Caki2 (cell line): ENCODE data around the gene TTPAL. TPM values are rescaled to one million over a fixed set of nuclear protein-coding genes. Genes with fewer than 3 reads are reported as not detected.

Experiments used
- DNase-seq: peaks from one replicate; pipeline ENCODE4 v3.0.0-alpha.2; 2015; ENCODE audit warnings: low read depth
- in situ Hi-C: cut with HindIII; loops from 2 replicates; pipeline ENCODE4 v1.10.0; 2016; ENCODE audit warnings: low sequenced_read_pairs, low pct_unique_long_range_greater_than_20kb, mixed read lengths
- total RNA-seq: library from RNA; depleted of rRNA; stranded (reverse); fragments of >200 nt; shearing (Covaris generic); gene quantifications from 2 replicates; pipeline ENCODE4 v1.2.3, GENCODE V29; 2014; ENCODE audit warnings: low replicate concordance

TTPAL gene
- total RNA-seq, 1 experiment from 2014 or later: 4.5 TPM

GRCh38 chr20:44488551-44488950, 12.9 kb downstream of the TTPAL start:
- in situ Hi-C loops: no loop called here

GRCh38 chr20:44489223-44489622, 13.5 kb downstream of the TTPAL start:
- DNase-seq: no peak
- in situ Hi-C loops: no loop called here

More at GRCh38 chr20:44488551-44488950, 12.9 kb downstream of the TTPAL start:
- no peak for DNase-seq

GRCh38 chr20:44489931-44490330, 14.3 kb downstream of the TTPAL start:
- no peak for DNase-seq
- in situ Hi-C loops: no loop called here

GRCh38 chr20:44491635-44492395, 16.1 kb downstream of the TTPAL start:
- in situ Hi-C loops: no loop called here
- DNase-seq: no peak

GRCh38 chr20:44494266-44494665, 18.6 kb downstream of the TTPAL start:
- in situ Hi-C loops: no loop called here
- no peak for DNase-seq

- DNase-seq: no peak
- in situ Hi-C loops: no loop called here
These were observed 19.0 kb downstream of the TTPAL start for GRCh38 chr20:44494681-44495080.

- in situ Hi-C loops: no loop called here
- no peak for DNase-seq
These were observed 19.6 kb downstream of the TTPAL start for GRCh38 chr20:44495257-44495656.

- DNase-seq: peak; percentile 92
- in situ Hi-C loops: no loop called here
These were observed 20.3 kb downstream of the TTPAL start for GRCh38 chr20:44495802-44496481.

- peak; percentile 76 for DNase-seq
These were observed 21.3 kb downstream of the TTPAL start for GRCh38 chr20:44496976-44497375.

GRCh38 chr20:44497761-44498160, 22.1 kb downstream of the TTPAL start:
- no peak for DNase-seq
- in situ Hi-C loops: no loop called here

More at GRCh38 chr20:44496976-44497375, 21.3 kb downstream of the TTPAL start:
- in situ Hi-C loops: no loop called here

GRCh38 chr20:44500221-44500620, 24.5 kb downstream of the TTPAL start:
- DNase-seq: no peak
- in situ Hi-C loops: no loop called here

GRCh38 chr20:44501448-44501847, 25.8 kb downstream of the TTPAL start:
- in situ Hi-C loops: no loop called here
- DNase-seq: no peak

- DNase-seq: no peak
- in situ Hi-C loops: no loop called here
These were observed 27.3 kb downstream of the TTPAL start for GRCh38 chr20:44502968-44503367.

GRCh38 chr20:44504402-44505307, 29.0 kb downstream of the TTPAL start:
- DNase-seq: no peak
- in situ Hi-C loops: no loop called here

- no peak for DNase-seq
- in situ Hi-C loops: no loop called here
These were observed 34.1 kb downstream of the TTPAL start for GRCh38 chr20:44509762-44510161.

GRCh38 chr20:44513871-44514270, 38.2 kb downstream of the TTPAL start:
- DNase-seq: no peak
- in situ Hi-C loops: no loop called here

- DNase-seq: no peak
- in situ Hi-C loops: no loop called here
These were observed 40.8 kb downstream of the TTPAL start for GRCh38 chr20:44516491-44516890.

GRCh38 chr20:44517454-44517853, 41.8 kb downstream of the TTPAL start:
- in situ Hi-C loops: no loop called here
- no peak for DNase-seq

- no peak for DNase-seq
- in situ Hi-C loops: no loop called here
These were observed 42.6 kb downstream of the TTPAL start for GRCh38 chr20:44518248-44518647.
